Panc1 (cell line): ENCODE data around the gene RBM47. TPM values are rescaled to one million over a fixed set of nuclear protein-coding genes. Genes with fewer than 3 reads are reported as not detected.
"Not testable (repeated sequence)": the region's sequence is repeated elsewhere in the genome, so short reads cannot be mapped to it uniquely, and the experiment has no call there.

Experiments used
- ATAC-seq: fragments of 200-7000 bp; cut with Tn5 transposase; 2 replicates; pipeline ENCODE4 v1.9.1; 2020; ENCODE audit warnings: mild to moderate bottlenecking, moderate library complexity
- BruUV-seq: library from RNA; stranded (reverse); fragments of 400-500 nt; replicated peaks from 2 replicates; lab custom pipeline; 2021; lab: Mats Ljungman, UMichigan
- CTCF ChIA-PET: fragments of 300-600 bp; sonication (Branson Sonifier 250); formaldehyde crosslinking; loops from one replicate; lab custom pipeline; 2022; ENCODE audit warnings: antibody characterized with exemption; lab: Charles Lee
- POLR2A ChIA-PET: fragments of 300-600 bp; sonication (Branson Sonifier 250); formaldehyde crosslinking; loops from one replicate; lab custom pipeline; 2022; ENCODE audit warnings: antibody characterized with exemption; lab: Charles Lee
- DNase-seq: peaks from one replicate; pipeline ENCODE4 v3.0.0-alpha.2; 2010; ENCODE audit warnings: low read depth, low spot score
- H3K27ac ChIP-seq: 2 replicates; pipeline ENCODE4 v1.5.1; 2011; ENCODE audit warnings: mild to moderate bottlenecking, low read length, inconsistent platforms
- H3K27me3 ChIP-seq: fragments of 200-500 bp; sonication (Bioruptor generic); 2 replicates; pipeline ENCODE4 v1.6.0; 2014; ENCODE audit warnings: low read length, inconsistent platforms; ENCODE audit not compliant: control insufficient read depth, insufficient read depth
- H3K36me3 ChIP-seq: fragments of 200-500 bp; sonication (Bioruptor generic); 2 replicates; pipeline ENCODE4 v1.5.1; 2014; ENCODE audit warnings: inconsistent platforms, mild to moderate bottlenecking, low read length, moderate library complexity; ENCODE audit not compliant: control insufficient read depth, insufficient read depth
- H3K4me1 ChIP-seq: 2 replicates; pipeline ENCODE4 v1.5.1; 2011; ENCODE audit warnings: inconsistent platforms, mild to moderate bottlenecking, low read length, moderate library complexity; ENCODE audit not compliant: control insufficient read depth, insufficient read depth
- H3K4me3 ChIP-seq, 2 experiments: 2 replicates each; pipeline ENCODE4 v1.5.1; 2011 to 2012; ENCODE audit warnings: low read depth in 2 of 2, low read length in 2 of 2, mild to moderate bottlenecking in 2 of 2, inconsistent platforms in 1 of 2, moderate library complexity in 1 of 2
- H3K9me3 ChIP-seq: fragments of 200-500 bp; sonication (Bioruptor generic); 2 replicates; pipeline ENCODE4 v1.5.1; 2014; ENCODE audit warnings: low read depth, mild to moderate bottlenecking, inconsistent platforms, low read length, moderate library complexity; ENCODE audit not compliant: control insufficient read depth, insufficient read depth
- CTCF ChIP-seq: fragments of 450-650 bp; IDR thresholded peaks from 2 replicates; pipeline ENCODE4 v1.5.1; 2017; ENCODE audit warnings: mild to moderate bottlenecking
- POLR2AphosphoS5 ChIP-seq: IDR thresholded peaks from 2 replicates; pipeline ENCODE4 v1.6.1; 2012; ENCODE audit warnings: mild to moderate bottlenecking, low read depth, low read length, moderate library complexity
- REST ChIP-seq, 2 experiments: IDR thresholded peaks; 2 replicates each; pipeline ENCODE4 v1.6.1; 2011 to 2012; ENCODE audit warnings: low read depth in 2 of 2, control low read depth in 1 of 2, low read length in 1 of 2, mild to moderate bottlenecking in 1 of 2, moderate library complexity in 1 of 2; ENCODE audit not compliant: insufficient read depth in 1 of 2
- SIN3A ChIP-seq: IDR thresholded peaks from 2 replicates; pipeline ENCODE4 v1.6.1; 2012; ENCODE audit warnings: low read depth, mild to moderate bottlenecking, low read length, moderate library complexity, borderline replicate concordance; ENCODE audit not compliant: insufficient read depth
- TCF7L2 ChIP-seq: IDR thresholded peaks from 2 replicates; pipeline ENCODE4 v1.6.1; 2011; ENCODE audit warnings: mild to moderate bottlenecking, low read depth, low read length, inconsistent platforms
- in situ Hi-C: cut with HindIII; loops from 2 replicates; pipeline ENCODE4 v1.10.0; 2016; ENCODE audit warnings: low sequenced_read_pairs, low pct_unique_long_range_greater_than_20kb
- intact Hi-C: fragments of 100-400 bp; cut with micrococcal nuclease; formaldehyde crosslinking; loops from one replicate; pipeline ENCODE4 v1.10.0; 2022; ENCODE audit not compliant: unreplicated experiment
- total RNA-seq: library from RNA; stranded (reverse); gene quantifications from one replicate; pipeline ENCODE4 v1.2.1, GENCODE V29; 2021; ENCODE audit not compliant: unreplicated experiment

RBM47 gene
- total RNA-seq, 1 experiment from 2014 or later: 2.0 TPM

GRCh38 chr4:40628888-40629287, 776 bp downstream of the RBM47 start:
- ChIA-PET CTCF (no interaction called here), POLR2A (no interaction called here)
- H3K27ac ChIP-seq: no peak overlapping the region
- H3K9me3 ChIP-seq: no peaks in the 10 kb centered on the region
- no TSS peak for BruUV-seq
- ATAC-seq (no peak), DNase-seq (no peak)
- H3K36me3 ChIP-seq: no peaks in the 10 kb centered on the region; the same call in 1 of the 2 replicates
- intact Hi-C loops (no loop called here), in situ Hi-C loops (no loop called here)
- TF ChIP-seq SIN3A (no peak), REST (IDR thresholded peaks at IDR 0.05; ENCODE audit: insufficient read depth in 1 of 2, low read depth in 2 of 2, low read length in 1 of 2) (no peak), CTCF (no peak), TCF7L2 (no peak), POLR2AphosphoS5 (no peak)
- H3K4me1 ChIP-seq: no peaks in the 10 kb centered on the region
- no peaks in the 10 kb centered on the region; the same call in 1 of the 2 replicates for H3K27me3 ChIP-seq
- peak overlapping the region; percentile 51 to 72 for H3K4me3 ChIP-seq

GRCh38 chr4:40628407-40628806, 1.3 kb downstream of the RBM47 start:
- BruUV-seq, H3K9me3 ChIP-seq, H3K4me1 ChIP-seq, H3K27me3 ChIP-seq, ATAC-seq, intact Hi-C loops, H3K36me3 ChIP-seq, POLR2A ChIA-PET, H3K27ac ChIP-seq, in situ Hi-C loops, CTCF ChIA-PET, DNase-seq, H3K4me3 ChIP-seq: not testable (repeated sequence)

GRCh38 chr4:40627540-40627939, 2.1 kb downstream of the RBM47 start:
- ATAC-seq (no peak), DNase-seq (no peak)
- H3K36me3 ChIP-seq: no peaks in the 10 kb centered on the region; the same call in 1 of the 2 replicates
- TF ChIP-seq CTCF (no peak), TCF7L2 (no peak), POLR2AphosphoS5 (no peak), REST (IDR thresholded peaks at IDR 0.05; ENCODE audit: insufficient read depth in 1 of 2, low read depth in 2 of 2, low read length in 1 of 2) (no peak), SIN3A (no peak)
- ChIA-PET POLR2A (no interaction called here), CTCF (no interaction called here)
- no peaks in the 10 kb centered on the region; the same call in 1 of the 2 replicates for H3K27me3 ChIP-seq
- no peaks in the 10 kb centered on the region for H3K9me3 ChIP-seq
- H3K27ac ChIP-seq: no peak overlapping the region
- intact Hi-C loops: no loop called here
- in situ Hi-C loops: no loop called here
- no TSS peak for BruUV-seq
- no peak overlapping the region for H3K4me3 ChIP-seq
- 0 out of 2 replicates have a peak, but pooled peaks cover 2% of the 10 kb centered on the region for H3K4me1 ChIP-seq
